CD4-positive, alpha-beta memory T cell (primary cell): ENCODE data around the gene TIMM22. TPM values are rescaled to one million over a fixed set of nuclear protein-coding genes. Genes with fewer than 3 reads are reported as not detected.

Experiments
- CTCF ChIA-PET: fragments of 350-600 bp; sonication (Branson Sonifier 250); formaldehyde crosslinking; loops from one replicate; lab custom pipeline; 2021; ENCODE audit warnings: inconsistent platforms; ENCODE audit not compliant: partially characterized antibody; lab: Charles Lee
- POLR2A ChIA-PET: fragments of 350-600 bp; sonication (Branson Sonifier 250); formaldehyde crosslinking; loops from one replicate; lab custom pipeline; 2021; ENCODE audit not compliant: partially characterized antibody; lab: Charles Lee
- DNase-seq, 5 donors: peaks; one replicate each; pipeline versions ENCODE4 v3.0.0 to v3.0.0-alpha.2; 2020 to 2022; ENCODE audit warnings: mixed read lengths in 1 of 5
- H3K27ac ChIP-seq: one replicate; pipeline ENCODE4 v1.7.0; 2013; ENCODE audit warnings: low read depth, low read length
- H3K27me3 ChIP-seq: 2 replicates; pipeline ENCODE4 v1.7.0; 2013; ENCODE audit warnings: mild to moderate bottlenecking, low read length, moderate library complexity; ENCODE audit not compliant: insufficient read depth
- H3K36me3 ChIP-seq: 2 replicates; pipeline ENCODE4 v1.7.0; 2013; ENCODE audit warnings: mild to moderate bottlenecking, low read length, moderate library complexity; ENCODE audit not compliant: insufficient read depth
- H3K4me1 ChIP-seq: 2 replicates; pipeline ENCODE4 v1.7.0; 2013; ENCODE audit warnings: mild to moderate bottlenecking, low read length, moderate library complexity; ENCODE audit not compliant: insufficient read depth
- H3K4me3 ChIP-seq, 2 donors: one replicate each; pipeline ENCODE4 v1.7.0; 2013; ENCODE audit warnings: low read length in 2 of 2, mild to moderate bottlenecking in 1 of 2
- H3K9me3 ChIP-seq, 2 donors: one replicate each; pipeline ENCODE4 v1.7.0; 2013; ENCODE audit warnings: low read length in 2 of 2, control low read depth in 1 of 2; ENCODE audit not compliant: control insufficient read depth in 1 of 2
- H3K27ac Mint-ChIP-seq, 7 donors: one replicate each; pipeline ENCODE4 v1.8.0; 2020 to 2021; ENCODE audit warnings: mixed read lengths in 7 of 7, mild to moderate bottlenecking in 6 of 7, inconsistent platforms in 3 of 7, moderate library complexity in 3 of 7
- H3K27me3 Mint-ChIP-seq, 2 donors: one replicate each; pipeline ENCODE4 v1.8.0; 2020 to 2021; ENCODE audit warnings: mixed read lengths in 2 of 2
- H3K36me3 Mint-ChIP-seq, 2 donors: one replicate each; pipeline ENCODE4 v1.8.0; 2020 to 2021; ENCODE audit warnings: mixed read lengths in 2 of 2, inconsistent platforms in 1 of 2, mild to moderate bottlenecking in 1 of 2
- H3K4me1 Mint-ChIP-seq, 4 donors: one replicate each; pipeline ENCODE4 v1.8.0; 2020 to 2021; ENCODE audit warnings: mixed read lengths in 4 of 4, mild to moderate bottlenecking in 1 of 4
- H3K4me3 Mint-ChIP-seq, 8 donors: one replicate each; pipeline ENCODE4 v1.8.0; 2020 to 2021; ENCODE audit warnings: mixed read lengths in 8 of 8, mild to moderate bottlenecking in 7 of 8, moderate library complexity in 6 of 8, inconsistent platforms in 3 of 8
- H3K9me3 Mint-ChIP-seq, 8 donors: one replicate each; pipeline ENCODE4 v1.8.0; 2020 to 2021; ENCODE audit warnings: mixed read lengths in 8 of 8, mild to moderate bottlenecking in 5 of 8, inconsistent platforms in 3 of 8, moderate library complexity in 1 of 8
- intact Hi-C: fragments of 100-400 bp; cut with micrococcal nuclease; formaldehyde crosslinking; loops from one replicate; pipeline ENCODE4 v1.15.1; 2023
- polyA plus RNA-seq, 2 donors: library from polyadenylated mRNA; unstranded; fragments of 300-500 nt; fragmentation: Illumina TruSeq; gene quantifications; one replicate each; pipeline ENCODE4 v1.2.3, GENCODE V29; 2021
- total RNA-seq, 2 experiments: library from RNA; stranded (reverse); gene quantifications; one replicate each; pipeline ENCODE4 v1.2.3, GENCODE V29; 2021

The TIMM22 gene
- total and polyA plus RNA-seq, 4 experiments from 2014 or later = 12.3 to 26.3 (median 18.1) TPM

GRCh38 chr17:1001640-1002411 is 4.9 kb downstream of the TIMM22 start:
- peaks cover 0 to 4% (median 0%) of the 10 kb centered on the region in 8 donors for H3K9me3 Mint-ChIP-seq
- POLR2A ChIA-PET = no interaction called here
- H3K4me1 Mint-ChIP-seq = peaks cover 12 to 29% (median 20%) of the 10 kb centered on the region in 4 donors
- CTCF ChIA-PET = interaction anchor here (0.7 kb wide), 1 partner anchor 21 kb away, joined by 3 read pairs; no protein-coding TSS in a partner anchor
- Histone ChIP-seq H3K36me3 (peaks cover 56% of the 10 kb centered on the region), H3K4me3 (no peak overlapping the region), H3K27me3 (no peaks in the 10 kb centered on the region), H3K4me1 (peaks cover 18% of the 10 kb centered on the region), H3K27ac (no peak overlapping the region), H3K9me3 (no peaks in the 10 kb centered on the region)
- intact Hi-C loops = no loop called here
- peak overlapping the region in 2 of 7 donors; percentile 73 to 80 for H3K27ac Mint-ChIP-seq
- DNase-seq = no peak
- H3K36me3 Mint-ChIP-seq = peaks cover 32 to 59% of the 10 kb centered on the region in 2 donors
- no peaks in the 10 kb centered on the region for H3K27me3 Mint-ChIP-seq
- H3K4me3 Mint-ChIP-seq = no peak overlapping the region

- Mint-ChIP-seq H3K9me3 (peaks cover 0 to 1% (median 0%) of the 10 kb centered on the region in 8 donors), H3K27ac (peak overlapping the region in 2 of 7 donors; percentile 73 to 80), H3K4me3 (no peak overlapping the region), H3K36me3 (peaks cover 32 to 58% of the 10 kb centered on the region in 2 donors), H3K27me3 (no peaks in the 10 kb centered on the region), H3K4me1 (peaks cover 12 to 25% (median 17%) of the 10 kb centered on the region in 4 donors)
- Histone ChIP-seq H3K4me1 (peaks cover 16% of the 10 kb centered on the region), H3K4me3 (no peak overlapping the region), H3K27me3 (no peaks in the 10 kb centered on the region), H3K36me3 (peaks cover 56% of the 10 kb centered on the region), H3K27ac (no peak overlapping the region), H3K9me3 (no peaks in the 10 kb centered on the region)
- ChIA-PET POLR2A (no interaction called here), CTCF (no interaction called here)
- intact Hi-C loops = no loop called here
- no peak for DNase-seq
Measured at GRCh38 chr17:1002412-1002753, 5.5 kb downstream of the TIMM22 start.

GRCh38 chr17:1002771-1003555 is 6.0 kb downstream of the TIMM22 start:
- peak overlapping the region in 2 of 7 donors; percentile 36 to 48 for H3K27ac Mint-ChIP-seq
- CTCF ChIA-PET = no interaction called here
- H3K4me3 Mint-ChIP-seq = no peak overlapping the region
- intact Hi-C loops = no loop called here
- Histone ChIP-seq H3K4me1 (peaks cover 10% of the 10 kb centered on the region), H3K27me3 (no peaks in the 10 kb centered on the region), H3K4me3 (no peak overlapping the region), H3K36me3 (peaks cover 59% of the 10 kb centered on the region), H3K27ac (no peak overlapping the region), H3K9me3 (no peaks in the 10 kb centered on the region)
- POLR2A ChIA-PET = no interaction called here
- H3K36me3 Mint-ChIP-seq = peaks cover 32 to 59% of the 10 kb centered on the region in 2 donors
- H3K27me3 Mint-ChIP-seq = no peaks in the 10 kb centered on the region
- peaks cover 0 to 1% (median 0%) of the 10 kb centered on the region in 8 donors for H3K9me3 Mint-ChIP-seq
- DNase-seq = no peak
- peaks cover 9 to 20% (median 13%) of the 10 kb centered on the region in 4 donors for H3K4me1 Mint-ChIP-seq

GRCh38 chr17:1003633-1003971 is 6.7 kb downstream of the TIMM22 start:
- no peak for DNase-seq

GRCh38 chr17:1003972-1004768 is 7.2 kb downstream of the TIMM22 start:
- H3K4me1 Mint-ChIP-seq = peaks cover 2 to 8% (median 4%) of the 10 kb centered on the region in 4 donors
- no peaks in the 10 kb centered on the region for H3K27me3 Mint-ChIP-seq
- peak overlapping the region in 1 of 7 donors; percentile 7 for H3K27ac Mint-ChIP-seq
- CTCF ChIA-PET = no interaction called here
- DNase-seq = no peak
- Histone ChIP-seq H3K36me3 (peaks cover 59% of the 10 kb centered on the region), H3K27ac (no peak overlapping the region), H3K4me1 (no peaks in the 10 kb centered on the region), H3K27me3 (no peaks in the 10 kb centered on the region), H3K4me3 (no peak overlapping the region), H3K9me3 (no peaks in the 10 kb centered on the region)
- POLR2A ChIA-PET = no interaction called here
- no peak overlapping the region for H3K4me3 Mint-ChIP-seq
- intact Hi-C loops = no loop called here
- H3K9me3 Mint-ChIP-seq = peaks cover 0 to 1% (median 0%) of the 10 kb centered on the region in 8 donors
- peaks cover 31 to 62% of the 10 kb centered on the region in 2 donors for H3K36me3 Mint-ChIP-seq

More at GRCh38 chr17:1003633-1003971, 6.7 kb downstream of the TIMM22 start:
- Mint-ChIP-seq H3K4me3 (no peak overlapping the region), H3K9me3 (peaks cover 0 to 1% (median 0%) of the 10 kb centered on the region in 8 donors), H3K27ac (peak overlapping the region in 1 of 7 donors; percentile 7), H3K36me3 (peaks cover 32 to 61% of the 10 kb centered on the region in 2 donors), H3K4me1 (peaks cover 4 to 14% (median 7%) of the 10 kb centered on the region in 4 donors), H3K27me3 (no peaks in the 10 kb centered on the region)
- Histone ChIP-seq H3K4me3 (no peak overlapping the region), H3K9me3 (no peaks in the 10 kb centered on the region), H3K27ac (no peak overlapping the region), H3K4me1 (peaks cover 4% of the 10 kb centered on the region), H3K27me3 (no peaks in the 10 kb centered on the region), H3K36me3 (peaks cover 59% of the 10 kb centered on the region)
- ChIA-PET POLR2A (no interaction called here), CTCF (no interaction called here)
- intact Hi-C loops = no loop called here

- intact Hi-C loops = no loop called here
- no peak for DNase-seq
- peaks cover 0 to 1% (median 0%) of the 10 kb centered on the region in 8 donors for H3K9me3 Mint-ChIP-seq
- Histone ChIP-seq H3K9me3 (no peaks in the 10 kb centered on the region), H3K4me3 (no peak overlapping the region), H3K36me3 (peaks cover 54% of the 10 kb centered on the region), H3K27ac (no peak overlapping the region), H3K27me3 (no peaks in the 10 kb centered on the region), H3K4me1 (no peaks in the 10 kb centered on the region)
- ChIA-PET POLR2A (no interaction called here), CTCF (no interaction called here)
- H3K27ac Mint-ChIP-seq = peak overlapping the region in 3 of 7 donors; percentile 1 to 60 (median 31)
- no peaks in the 10 kb centered on the region for H3K27me3 Mint-ChIP-seq
- peaks cover 0 to 5% (median under 1%) of the 10 kb centered on the region in 4 donors for H3K4me1 Mint-ChIP-seq
- no peak overlapping the region for H3K4me3 Mint-ChIP-seq
- peaks cover 26 to 63% of the 10 kb centered on the region in 2 donors for H3K36me3 Mint-ChIP-seq
Measured at GRCh38 chr17:1004769-1005295, 7.9 kb downstream of the TIMM22 start.
